Calu3 (cell line): ENCODE data around the gene MSANTD3. TPM values are rescaled to one million over a fixed set of nuclear protein-coding genes. Genes with fewer than 3 reads are reported as not detected.

Source experiments
- BruUV-seq: library from RNA; stranded (reverse); fragments of 400-500 nt; replicated peaks from 2 replicates; lab custom pipeline; 2021; lab: Mats Ljungman, UMichigan
- CTCF ChIA-PET: fragments of 300-600 bp; sonication (Branson Sonifier 250); formaldehyde crosslinking; loops from one replicate; lab custom pipeline; 2022; ENCODE audit warnings: antibody characterized with exemption; lab: Charles Lee
- DNase-seq: peaks from one replicate; pipeline ENCODE4 v3.0.0; 2022
- H3K27ac Mint-ChIP-seq: one replicate; pipeline ENCODE4 v1.8.0; 2022; ENCODE audit warnings: mixed read lengths; ENCODE audit not compliant: unreplicated experiment
- H3K27me3 Mint-ChIP-seq: one replicate; pipeline ENCODE4 v1.8.0; 2022; ENCODE audit warnings: mixed read lengths; ENCODE audit not compliant: unreplicated experiment
- H3K36me3 Mint-ChIP-seq: one replicate; pipeline ENCODE4 v1.8.0; 2022; ENCODE audit warnings: mild to moderate bottlenecking, moderate library complexity, mixed read lengths; ENCODE audit not compliant: insufficient read depth, unreplicated experiment
- H3K4me1 Mint-ChIP-seq: one replicate; pipeline ENCODE4 v1.8.0; 2022; ENCODE audit warnings: mild to moderate bottlenecking, low read depth, mixed read lengths; ENCODE audit not compliant: unreplicated experiment
- H3K4me3 Mint-ChIP-seq: one replicate; pipeline ENCODE4 v1.8.0; 2022; ENCODE audit warnings: mild to moderate bottlenecking, low read depth, moderate library complexity, mixed read lengths; ENCODE audit not compliant: unreplicated experiment
- H3K9me3 Mint-ChIP-seq: one replicate; pipeline ENCODE4 v1.8.0; 2022; ENCODE audit warnings: low read depth, mixed read lengths; ENCODE audit not compliant: unreplicated experiment
- CTCF ChIP-seq: fragments of 200-600 bp; IDR thresholded peaks from one replicate; pipeline ENCODE4 v1.8.0; 2022; ENCODE audit warnings: antibody characterized with exemption; ENCODE audit not compliant: unreplicated experiment
- intact Hi-C: fragments of 100-400 bp; cut with micrococcal nuclease; formaldehyde crosslinking; loops from one replicate; pipeline ENCODE4 v1.10.0; 2022; ENCODE audit not compliant: unreplicated experiment
- total RNA-seq: library from RNA; stranded (reverse); gene quantifications from 2 replicates; pipeline ENCODE4 v1.2.3, GENCODE V29; 2022

The MSANTD3 gene
- total RNA-seq, 1 experiment from 2014 or later = 23.5 TPM

- intact Hi-C loops = loop anchor here (5.0 kb wide), 2 partner anchors 74 to 161 kb away; partner anchors contain the start of gene TEX10
- H3K36me3 Mint-ChIP-seq = peaks cover 29% of the 10 kb centered on the region
- no TSS peak for BruUV-seq
- TF ChIP-seq CTCF = no peak
- H3K4me3 Mint-ChIP-seq = peak overlapping the region; percentile 73
- H3K9me3 Mint-ChIP-seq = no peaks in the 10 kb centered on the region
- no peak for DNase-seq
- H3K27ac Mint-ChIP-seq = peak overlapping the region; percentile 94
- peaks cover 32% of the 10 kb centered on the region for H3K4me1 Mint-ChIP-seq
- H3K27me3 Mint-ChIP-seq = no peaks in the 10 kb centered on the region
- CTCF ChIA-PET = interaction anchor here (0.7 to 0.9 kb wide), 2 partner anchors 12 to 15 kb away, joined by 3 to 4 read pairs; no protein-coding TSS in a partner anchor
Measured at GRCh38 chr9:100426189-100426529, 784 bp upstream of the MSANTD3 start.

GRCh38 chr9:100427366-100428263 is 672 bp downstream of the MSANTD3 start:
- no peak for TF ChIP-seq CTCF
- Mint-ChIP-seq H3K27me3 (no peaks in the 10 kb centered on the region), H3K36me3 (peaks cover 29% of the 10 kb centered on the region), H3K27ac (peak overlapping the region; percentile 89), H3K9me3 (no peaks in the 10 kb centered on the region), H3K4me1 (peaks cover 32% of the 10 kb centered on the region), H3K4me3 (peak overlapping the region; percentile 73)
- intact Hi-C loops = loop anchor here (5.0 kb wide), 2 partner anchors 75 to 160 kb away; partner anchors contain the start of gene TEX10
- BruUV-seq = TSS peak; percentile 49
- peak; percentile 28 for DNase-seq
- CTCF ChIA-PET = interaction anchor here (0.7 kb wide), 1 partner anchor 15 kb away, joined by 3 read pairs; no protein-coding TSS in a partner anchor

GRCh38 chr9:100428871-100429654 is 2.1 kb downstream of the MSANTD3 start:
- Mint-ChIP-seq H3K36me3 (peaks cover 29% of the 10 kb centered on the region), H3K4me1 (peaks cover 32% of the 10 kb centered on the region), H3K9me3 (no peaks in the 10 kb centered on the region), H3K27ac (peak overlapping the region; percentile 89), H3K27me3 (no peaks in the 10 kb centered on the region), H3K4me3 (peak overlapping the region; percentile 73)
- DNase-seq = peak; percentile 12
- intact Hi-C loops = loop anchor here (5.0 kb wide), 2 partner anchors 77 to 158 kb away; partner anchors contain the start of gene TEX10
- CTCF ChIA-PET = no interaction called here
- no TSS peak for BruUV-seq
- no peak for TF ChIP-seq CTCF

GRCh38 chr9:100430286-100430940 is 3.5 kb downstream of the MSANTD3 start:
- no TSS peak for BruUV-seq
- H3K27ac Mint-ChIP-seq = peak overlapping the region; percentile 12
- no peak for TF ChIP-seq CTCF
- H3K4me3 Mint-ChIP-seq = no peak overlapping the region
- intact Hi-C loops = no loop called here
- CTCF ChIA-PET = no interaction called here
- peaks cover 32% of the 10 kb centered on the region for H3K4me1 Mint-ChIP-seq
- peaks cover 29% of the 10 kb centered on the region for H3K36me3 Mint-ChIP-seq
- H3K9me3 Mint-ChIP-seq = no peaks in the 10 kb centered on the region
- no peak for DNase-seq
- no peaks in the 10 kb centered on the region for H3K27me3 Mint-ChIP-seq
